MM.1S (cell line): ENCODE data around the gene TLR9.
A peak's percentile ranks its signal among the peaks of the same experiment; 100 is the strongest.

Source experiments
- DNase-seq: peaks from one replicate; pipeline ENCODE4 v3.0.0-alpha.2; 2015
- H2AFZ ChIP-seq: fragments of 300-600 bp; sonication (generic); 2 replicates; pipeline ENCODE4 v1.6.0; 2016; ENCODE audit warnings: antibody characterized with exemption, low read length
- H3F3A ChIP-seq: fragments of 300-600 bp; sonication (generic); 2 replicates; pipeline ENCODE4 v1.6.1; 2016; ENCODE audit warnings: mild to moderate bottlenecking, antibody characterized with exemption, low read length, moderate library complexity, mixed read lengths; ENCODE audit not compliant: insufficient read depth
- H3K27ac ChIP-seq: fragments of 300-600 bp; sonication (generic); 2 replicates; pipeline ENCODE4 v1.5.1; 2016; ENCODE audit warnings: mild to moderate bottlenecking, low read length
- H3K27me3 ChIP-seq: fragments of 300-600 bp; sonication (generic); replicated peaks from 2 replicates; pipeline ENCODE4 v1.6.0; 2016; ENCODE audit warnings: low read length; ENCODE audit not compliant: insufficient read depth
- H3K36me3 ChIP-seq: fragments of 300-600 bp; sonication (generic); replicated peaks from 2 replicates; pipeline ENCODE4 v1.6.1; 2016; ENCODE audit warnings: mild to moderate bottlenecking, low read length, mixed read lengths; ENCODE audit not compliant: insufficient read depth
- H3K4me1 ChIP-seq: fragments of 300-600 bp; sonication (generic); 2 replicates; pipeline ENCODE4 v1.6.1; 2016; ENCODE audit warnings: low read length, mixed read lengths
- H3K4me2 ChIP-seq: fragments of 300-600 bp; sonication (generic); 2 replicates; pipeline ENCODE4 v1.6.0; 2016; ENCODE audit warnings: low read depth, low read length
- H3K4me3 ChIP-seq: fragments of 300-600 bp; sonication (generic); 2 replicates; pipeline ENCODE4 v1.5.1; 2016; ENCODE audit warnings: low read length, mixed read lengths
- H3K79me2 ChIP-seq: fragments of 300-600 bp; sonication (generic); 2 replicates; pipeline ENCODE4 v1.6.1; 2016; ENCODE audit warnings: mixed run types, low read length, mixed read lengths
- H3K9ac ChIP-seq: fragments of 300-600 bp; sonication (generic); 2 replicates; pipeline ENCODE4 v1.6.1; 2016; ENCODE audit warnings: low read length, mixed read lengths
- H3K9me2 ChIP-seq: fragments of 300-600 bp; sonication (generic); replicated peaks from 2 replicates; pipeline ENCODE4 v1.6.1; 2016; ENCODE audit warnings: mild to moderate bottlenecking, low read length, mixed read lengths; ENCODE audit not compliant: insufficient read depth
- H3K9me3 ChIP-seq: fragments of 300-600 bp; sonication (generic); replicated peaks from 2 replicates; pipeline ENCODE4 v1.6.1; 2016; ENCODE audit warnings: mild to moderate bottlenecking, low read length, mixed read lengths; ENCODE audit not compliant: insufficient read depth
- H4K20me1 ChIP-seq: fragments of 300-600 bp; sonication (generic); 2 replicates; pipeline ENCODE4 v1.6.1; 2016; ENCODE audit warnings: mild to moderate bottlenecking, low read length, moderate library complexity, mixed read lengths; ENCODE audit not compliant: insufficient read depth
- CTCF ChIP-seq: fragments of 300-600 bp; sonication (generic); IDR thresholded peaks from 2 replicates; pipeline ENCODE4 v1.5.1; 2016; ENCODE audit warnings: antibody characterized with exemption, low read length, mixed read lengths
- EZH2 ChIP-seq: fragments of 300-600 bp; sonication (generic); optimal IDR thresholded peaks from 2 replicates; pipeline ENCODE3; 2017; ENCODE audit warnings: low read depth, mild to moderate bottlenecking, antibody characterized with exemption, low read length, mixed read lengths
- EZH2phosphoT487 ChIP-seq: fragments of 300-600 bp; sonication (generic); IDR thresholded peaks from 2 replicates; pipeline ENCODE4 v1.6.1; 2018; ENCODE audit warnings: antibody characterized with exemption, low read length

TLR9 gene

GRCh38 chr3:52238761-52239701, 13.6 kb upstream of the TLR9 start, which contains the start of gene TWF2:
TSS of gene TWF2 (minus strand) at chr3:52239158. CDS start at chr3:52239016, 142 bp downstream.
- Histone ChIP-seq H3K9ac (peak within 1 kb of the TSS; percentile 99), H3K4me1 (peaks cover 33% of the 10 kb centered on the region), H3K79me2 (peaks cover 36% of the 10 kb centered on the region), H3K27ac (peak within 1 kb of the TSS; percentile 58; the same call in 1 of the 2 replicates), H3F3A (peaks cover 12% of the 10 kb centered on the region), H3K9me3 (no peaks in the 10 kb centered on the region), H3K4me2 (peak within 1 kb of the TSS; percentile 99), H3K9me2 (no peaks in the 10 kb centered on the region), H3K27me3 (no peaks in the 10 kb centered on the region), H4K20me1 (no peaks in the 10 kb centered on the region), H3K36me3 (no peaks in the 10 kb centered on the region), H3K4me3 (peak within 1 kb of the TSS; percentile 100), H2AFZ (peak within 1 kb of the TSS; percentile 89)
- TF ChIP-seq EZH2phosphoT487 (no peak), CTCF (peak; percentile 55)
- peak; percentile 81 for DNase-seq

- TF ChIP-seq EZH2 = no peak
- TF ChIP-seq EZH2phosphoT487 = no peak
- TF ChIP-seq CTCF = no peak
- Histone ChIP-seq H3K9me2 (no peaks in the 10 kb centered on the region), H3F3A (peaks cover 12% of the 10 kb centered on the region), H3K9me3 (no peaks in the 10 kb centered on the region), H2AFZ (peak overlapping the region; percentile 84), H3K36me3 (no peaks in the 10 kb centered on the region), H3K27ac (no peak overlapping the region), H3K79me2 (peaks cover 36% of the 10 kb centered on the region), H3K9ac (peak overlapping the region; percentile 99), H4K20me1 (no peaks in the 10 kb centered on the region), H3K4me3 (peak overlapping the region; percentile 100), H3K4me2 (peak overlapping the region; percentile 99), H3K27me3 (no peaks in the 10 kb centered on the region), H3K4me1 (peaks cover 33% of the 10 kb centered on the region)
- DNase-seq = no peak
Measured at GRCh38 chr3:52238193-52238760, 12.8 kb upstream of the TLR9 start.

- Histone ChIP-seq H3K4me3 (peak overlapping the region; percentile 100), H3K36me3 (no peaks in the 10 kb centered on the region), H4K20me1 (no peaks in the 10 kb centered on the region), H3K27ac (no peak overlapping the region), H3K9me3 (no peaks in the 10 kb centered on the region), H3F3A (peaks cover 12% of the 10 kb centered on the region), H3K79me2 (peaks cover 36% of the 10 kb centered on the region), H3K9me2 (no peaks in the 10 kb centered on the region), H3K9ac (peak overlapping the region; percentile 99; the same call in 1 of the 2 replicates), H3K27me3 (no peaks in the 10 kb centered on the region), H3K4me2 (peak overlapping the region; percentile 99), H3K4me1 (peaks cover 33% of the 10 kb centered on the region), H2AFZ (no peak overlapping the region)
- no peak for TF ChIP-seq CTCF
- TF ChIP-seq EZH2phosphoT487 = no peak
- TF ChIP-seq EZH2 = no peak
- no peak for DNase-seq
Measured at GRCh38 chr3:52237657-52238172, 12.3 kb upstream of the TLR9 start.
